8988T (cell line): ENCODE data around the gene NRXN3.
"Not testable (repeated sequence)": the region's sequence is repeated elsewhere in the genome, so short reads cannot be mapped to it uniquely, and the experiment has no call there.

ENCODE experiments used
- DNase-seq: peaks from one replicate; pipeline ENCODE4 v3.0.0; 2011

Gene NRXN3

GRCh38 chr14:78417532-78417931, 247.4 kb downstream of the NRXN3 start:
- DNase-seq = no peak

- DNase-seq = no peak
Observed at GRCh38 chr14:78424311-78424710, 254.1 kb downstream of the NRXN3 start.

GRCh38 chr14:78425330-78425729, 255.2 kb downstream of the NRXN3 start:
- no peak for DNase-seq

GRCh38 chr14:78425782-78426181, 255.6 kb downstream of the NRXN3 start:
- no peak for DNase-seq

GRCh38 chr14:78432046-78432445, 261.9 kb downstream of the NRXN3 start:
- no peak for DNase-seq

GRCh38 chr14:78437448-78437847, 267.3 kb downstream of the NRXN3 start:
- DNase-seq = not testable (repeated sequence)

GRCh38 chr14:78440356-78440894, 270.3 kb downstream of the NRXN3 start:
- no peak for DNase-seq

GRCh38 chr14:78443834-78444233, 273.7 kb downstream of the NRXN3 start:
- no peak for DNase-seq

GRCh38 chr14:78445275-78445674, 275.1 kb downstream of the NRXN3 start:
- DNase-seq = no peak

GRCh38 chr14:78446807-78447206, 276.6 kb downstream of the NRXN3 start:
- no peak for DNase-seq

GRCh38 chr14:78448164-78449094, 278.3 kb downstream of the NRXN3 start:
- DNase-seq = no peak

GRCh38 chr14:78450669-78451318, 280.6 kb downstream of the NRXN3 start:
- no peak for DNase-seq

GRCh38 chr14:78451319-78451695, 281.1 kb downstream of the NRXN3 start:
- DNase-seq = no peak

GRCh38 chr14:78455896-78456435, 285.8 kb downstream of the NRXN3 start:
- DNase-seq = no peak

GRCh38 chr14:78469947-78470346, 299.8 kb downstream of the NRXN3 start:
- DNase-seq = no peak

- DNase-seq = no peak
Observed at GRCh38 chr14:78479127-78479780, 309.1 kb downstream of the NRXN3 start.

- DNase-seq = no peak
Observed at GRCh38 chr14:78484028-78484427, 313.9 kb downstream of the NRXN3 start.

GRCh38 chr14:78486081-78486480, 315.9 kb downstream of the NRXN3 start:
- no peak for DNase-seq

GRCh38 chr14:78486621-78487020, 316.4 kb downstream of the NRXN3 start:
- no peak for DNase-seq

- DNase-seq = not testable (repeated sequence)
Observed at GRCh38 chr14:78487573-78487972, 317.4 kb downstream of the NRXN3 start.

GRCh38 chr14:78488938-78489337, 318.8 kb downstream of the NRXN3 start:
- no peak for DNase-seq

GRCh38 chr14:78491048-78491447, 320.9 kb downstream of the NRXN3 start:
- no peak for DNase-seq

GRCh38 chr14:78498062-78498595, 328.0 kb downstream of the NRXN3 start:
- no peak for DNase-seq
